Thymus (tissue), 14 donors: Measurements from ENCODE around the gene PTX3. TPM values are rescaled to one million over a fixed set of nuclear protein-coding genes. Genes with fewer than 3 reads are reported as not detected.

Experiments used
- DNase-seq, 9 donors: peaks; one replicate each; pipeline ENCODE4 v3.0.0-alpha.2; 2013; ENCODE audit warnings: low spot score in 9 of 9, low read depth in 6 of 9, missing footprints in 1 of 9
- H3K27ac ChIP-seq, 2 donors: one replicate each; pipeline ENCODE4 v1.5.1; 2013; ENCODE audit warnings: control low read depth in 1 of 2, low read depth in 1 of 2, low read length in 1 of 2, mild to moderate bottlenecking in 1 of 2, moderate library complexity in 1 of 2
- H3K27me3 ChIP-seq, 2 donors: one replicate each; pipeline ENCODE4 v1.5.1; 2013; ENCODE audit warnings: low read length in 1 of 2; ENCODE audit not compliant: control insufficient read depth in 2 of 2, insufficient read depth in 1 of 2
- H3K36me3 ChIP-seq, 2 donors: one replicate each; pipeline ENCODE4 v1.5.1; 2013; ENCODE audit warnings: low read length in 1 of 2, mild to moderate bottlenecking in 1 of 2, moderate library complexity in 1 of 2; ENCODE audit not compliant: control insufficient read depth in 2 of 2, insufficient read depth in 2 of 2
- H3K4me1 ChIP-seq, 2 donors: one replicate each; pipeline ENCODE4 v1.5.1; 2013; ENCODE audit warnings: low read length in 2 of 2; ENCODE audit not compliant: control insufficient read depth in 2 of 2, insufficient read depth in 2 of 2
- H3K4me3 ChIP-seq, 2 donors: one replicate each; pipeline ENCODE4 v1.5.1; 2013; ENCODE audit warnings: low read length in 2 of 2, control low read depth in 1 of 2, mild to moderate bottlenecking in 1 of 2
- H3K9me3 ChIP-seq, 2 donors: one replicate each; pipeline ENCODE4 v1.5.1; 2013; ENCODE audit warnings: low read length in 1 of 2, mild to moderate bottlenecking in 1 of 2; ENCODE audit not compliant: control insufficient read depth in 2 of 2, insufficient read depth in 1 of 2
- WGBS: extraction: QIAGEN DNeasy Blood & Tissue Kit; methylation state at CpG from one replicate; pipeline ENCODE4 v1.1.7; 2013; 5-methylcytosine and 5-hydroxymethylcytosine counted together
- long read RNA-seq, 10 donors: transcript quantifications; one replicate each; lab custom pipeline, GENCODE V29; 2026
- polyA plus RNA-seq: library from polyadenylated mRNA; stranded (reverse); fragments of 200-250 nt; gene quantifications from one replicate; pipeline ENCODE4 v1.2.3, GENCODE V29; 2013
- total RNA-seq: library from RNA; stranded (reverse); fragments of 120-200 nt; gene quantifications from one replicate; pipeline ENCODE4 v1.2.4, GENCODE V29; 2013
- donor health status: healthy.

The PTX3 gene
- 1.2 TPM for total RNA-seq
- 12.2 TPM for polyA plus RNA-seq
- long read RNA-seq, donor 1 = 0 reads
- long read RNA-seq, donor 2, partial matches to known transcripts = 0 of 1 reads
- long read RNA-seq, donor 2, other reads (novel, unspliced or antisense) = 0 of 1 reads
- long read RNA-seq, donor 3 = 0 reads
- long read RNA-seq, donor 4 = 0 reads
- long read RNA-seq, donor 5, partial matches to known transcripts = 0 of 1 reads
- long read RNA-seq, donor 5, other reads (novel, unspliced or antisense) = 0 of 1 reads
- long read RNA-seq, donor 6, partial matches to known transcripts = 0 of 2 reads
- long read RNA-seq, donor 6, other reads (novel, unspliced or antisense) = 0 of 2 reads
- long read RNA-seq, donor 7, partial matches to known transcripts = 0 of 1 reads
- long read RNA-seq, donor 7, other reads (novel, unspliced or antisense) = 0 of 1 reads
- long read RNA-seq, donor 8, partial matches to known transcripts = 0 of 1 reads
- long read RNA-seq, donor 8, other reads (novel, unspliced or antisense) = 0 of 1 reads
- long read RNA-seq, donor 9 = 0 reads
- long read RNA-seq, donor 10 = 0 reads

DNA sequence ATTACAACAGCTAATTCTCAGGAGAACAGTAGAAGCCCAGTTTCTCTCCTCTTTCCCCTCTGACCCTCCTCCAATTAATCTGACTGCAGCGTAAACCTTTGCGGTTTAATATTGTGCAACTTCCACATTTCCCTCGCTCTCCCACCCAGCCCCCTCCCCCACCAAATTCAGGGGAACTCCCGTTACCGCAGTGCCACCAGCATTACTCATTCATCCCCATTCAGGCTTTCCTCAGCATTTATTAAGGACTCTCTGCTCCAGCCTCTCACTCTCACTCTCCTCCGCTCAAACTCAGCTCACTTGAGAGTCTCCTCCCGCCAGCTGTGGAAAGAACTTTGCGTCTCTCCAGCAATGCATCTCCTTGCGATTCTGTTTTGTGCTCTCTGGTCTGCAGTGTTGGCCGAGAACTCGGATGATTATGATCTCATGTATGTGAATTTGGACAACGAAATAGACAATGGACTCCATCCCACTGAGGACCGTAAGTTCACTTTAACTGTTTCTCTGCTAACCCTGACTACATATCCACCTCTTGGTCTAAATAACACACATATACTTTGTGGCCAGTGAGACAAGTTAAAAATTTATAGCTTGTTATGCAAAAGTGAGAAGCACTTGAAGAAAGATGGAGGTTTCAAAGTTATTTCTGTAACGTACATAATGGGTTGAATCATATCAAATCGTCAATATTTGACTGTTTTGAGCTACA is at the start of gene PTX3:
TSS of gene PTX3 (plus strand) at position 268 of the 709 bp plus-strand sequence. CDS start at position 352, 84 bp downstream.
- WGBS = 1% methylated on average over 15 of the region's 15 CpGs
- peak in 1 of 9 donors; percentile 28 for DNase-seq
- H3K36me3 ChIP-seq = no peaks in the 10 kb centered on the region
- H3K27ac ChIP-seq = peak within 1 kb of the TSS in 1 of 2 donors; percentile 70
- peak within 1 kb of the TSS; percentile 11 to 18 for H3K4me3 ChIP-seq
- H3K27me3 ChIP-seq = peaks cover 23 to 40% of the 10 kb centered on the region in 2 donors
- H3K9me3 ChIP-seq = no peaks in the 10 kb centered on the region
- peaks cover 0 to 9% of the 10 kb centered on the region in 2 donors for H3K4me1 ChIP-seq

DNA sequence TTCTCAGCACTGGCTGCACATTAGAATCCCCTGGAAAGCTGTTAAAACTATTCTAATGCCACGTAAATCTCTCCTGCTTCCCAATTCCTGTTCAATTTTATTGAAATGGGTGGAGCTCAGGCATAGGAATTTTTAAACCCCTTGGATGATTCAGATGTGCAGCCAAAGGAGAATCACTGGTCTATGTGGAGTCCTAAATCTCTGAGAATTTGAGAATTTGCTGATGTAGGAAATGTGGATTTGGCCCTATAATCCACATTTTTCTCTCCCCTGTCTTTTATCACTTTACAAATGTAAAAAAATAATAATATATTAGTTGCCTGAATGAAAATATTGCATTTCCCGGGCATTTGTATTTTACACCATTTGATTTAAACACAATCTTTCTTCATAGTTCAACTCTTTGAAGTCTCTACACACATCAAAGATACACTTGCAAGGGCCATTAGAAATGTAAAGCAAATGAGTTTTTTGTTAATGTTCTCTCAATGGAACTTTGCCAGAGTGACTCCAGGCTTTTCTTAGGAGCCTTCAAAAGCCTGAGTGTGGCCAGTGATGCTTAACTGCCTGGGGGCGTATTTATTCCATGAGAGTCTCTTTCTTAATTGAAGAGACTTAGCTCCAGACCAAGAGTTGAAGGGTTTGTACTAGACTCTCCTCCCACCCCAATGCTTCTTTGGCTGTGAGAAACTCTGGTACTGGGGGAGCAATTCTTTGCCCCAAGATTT is 48.8 kb upstream of the PTX3 start:
- DNase-seq = no peak
- Histone ChIP-seq H3K27ac (no peak overlapping the region), H3K4me1 (no peaks in the 10 kb centered on the region), H3K36me3 (no peaks in the 10 kb centered on the region), H3K27me3 (no peaks in the 10 kb centered on the region), H3K9me3 (no peaks in the 10 kb centered on the region), H3K4me3 (no peak overlapping the region)
- 31% methylated on average over 3 of the region's 3 CpGs for WGBS

DNA sequence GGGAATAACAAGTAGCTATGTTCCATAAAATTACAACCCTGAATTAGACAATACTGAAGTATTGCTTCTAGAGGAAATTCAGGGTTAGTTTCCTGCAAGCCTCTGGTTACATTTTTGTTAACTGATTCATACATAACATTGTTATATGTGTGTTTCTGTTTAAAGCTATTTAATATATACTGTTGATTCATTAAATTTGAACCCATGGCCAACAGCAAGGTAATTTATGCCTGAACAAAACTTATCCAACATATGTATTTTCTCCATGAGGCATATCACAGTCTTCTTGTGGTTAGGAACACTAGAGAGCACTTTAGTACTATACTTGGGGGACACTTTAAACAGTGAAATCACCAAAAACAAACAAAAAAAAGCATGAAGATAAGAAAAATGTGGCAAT is 47.7 kb upstream of the PTX3 start:
- no peaks in the 10 kb centered on the region for H3K9me3 ChIP-seq
- no peak for DNase-seq
- H3K4me3 ChIP-seq = no peak overlapping the region
- no peaks in the 10 kb centered on the region for H3K36me3 ChIP-seq
- H3K27ac ChIP-seq = no peak overlapping the region
- H3K27me3 ChIP-seq = no peaks in the 10 kb centered on the region
- H3K4me1 ChIP-seq = no peaks in the 10 kb centered on the region

DNA sequence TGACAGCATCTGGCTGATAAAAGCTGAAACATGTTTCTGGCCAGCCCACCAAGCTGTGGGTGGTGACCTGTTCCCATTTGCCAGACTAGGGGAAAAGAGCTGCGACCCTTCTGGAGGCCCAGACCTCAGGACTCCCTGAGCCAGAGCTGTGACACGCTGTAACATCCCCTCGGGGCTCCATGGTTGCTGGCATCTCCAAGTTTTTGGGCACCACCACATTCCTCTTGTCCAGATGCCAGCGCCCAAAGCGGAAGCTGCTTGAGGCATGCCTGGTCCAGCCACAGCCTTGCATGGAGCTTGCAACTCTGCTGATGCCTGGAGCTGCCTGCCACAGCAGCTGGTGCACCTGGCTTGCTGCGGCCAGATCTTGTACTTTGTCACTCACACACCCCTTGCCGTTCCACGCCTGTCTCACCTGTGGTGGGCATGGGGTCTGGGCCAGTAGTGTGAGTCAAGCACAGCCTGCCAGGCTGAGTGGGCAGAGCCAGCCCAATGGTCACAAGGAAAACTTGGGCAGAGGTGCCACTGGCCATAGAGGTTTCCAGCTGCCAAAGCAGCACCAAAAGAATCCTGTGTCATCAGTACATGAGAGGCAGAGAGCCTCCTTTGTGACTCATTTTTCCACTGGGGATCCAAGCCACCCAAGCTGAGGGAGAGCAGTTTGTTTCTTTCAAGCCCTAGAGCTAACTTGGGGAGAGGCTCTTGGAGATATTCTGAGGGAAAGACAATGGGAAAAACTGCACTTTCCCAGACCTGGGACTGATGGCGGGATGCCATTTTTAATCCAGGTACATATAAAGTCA is 45.7 kb upstream of the PTX3 start:
- no peak for DNase-seq
- no peak overlapping the region for H3K27ac ChIP-seq

DNA sequence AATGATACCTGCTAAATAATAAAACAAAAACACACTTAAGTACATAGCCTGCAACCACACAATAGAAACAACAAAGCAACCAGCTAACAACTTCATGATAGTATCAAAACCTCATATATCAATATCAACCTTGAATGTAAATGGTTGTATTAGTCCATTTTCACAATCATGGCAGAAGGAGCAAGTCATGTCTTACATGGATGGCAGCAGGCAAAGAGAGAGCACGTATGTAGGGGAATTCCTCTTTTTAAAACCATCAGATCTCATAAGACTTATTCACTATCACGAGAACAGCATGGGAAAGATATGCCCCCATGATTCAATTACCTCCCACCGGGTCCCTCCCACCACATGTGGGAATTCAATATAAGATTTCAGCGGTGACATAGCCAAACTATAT is 44.5 kb upstream of the PTX3 start:
- 95% methylated on average over 4 of the region's 4 CpGs for WGBS
- Histone ChIP-seq H3K4me3 (no peak overlapping the region), H3K27me3 (no peaks in the 10 kb centered on the region), H3K4me1 (no peaks in the 10 kb centered on the region), H3K9me3 (no peaks in the 10 kb centered on the region), H3K27ac (no peak overlapping the region), H3K36me3 (no peaks in the 10 kb centered on the region)
- no peak for DNase-seq

More for the DNA sequence above, 45.7 kb upstream of the PTX3 start:
- H3K4me3 ChIP-seq = no peak overlapping the region
- 96% methylated on average over 9 of the region's 9 CpGs for WGBS
- H3K27me3 ChIP-seq = no peaks in the 10 kb centered on the region
- H3K9me3 ChIP-seq = no peaks in the 10 kb centered on the region
- no peaks in the 10 kb centered on the region for H3K4me1 ChIP-seq
- no peaks in the 10 kb centered on the region for H3K36me3 ChIP-seq

DNA sequence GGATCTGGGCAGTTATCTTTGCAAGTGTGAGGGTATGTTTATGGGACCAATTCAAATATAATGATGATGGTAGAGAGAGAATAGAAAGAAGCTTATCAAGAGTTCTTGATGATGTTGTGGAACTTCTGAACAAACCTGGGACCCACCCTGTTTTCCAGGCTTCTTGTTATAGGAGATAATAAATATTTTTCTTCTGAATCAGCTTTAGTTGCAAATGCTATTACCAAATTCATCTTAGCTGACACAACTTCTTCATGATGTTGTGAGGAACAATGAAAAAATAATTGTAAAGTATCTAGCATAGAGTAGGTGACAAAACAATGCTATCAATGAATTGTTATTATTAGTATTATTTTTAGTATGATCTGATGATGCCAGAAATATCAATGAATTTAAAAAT is 43.5 kb upstream of the PTX3 start:
- Histone ChIP-seq H3K36me3 (no peaks in the 10 kb centered on the region), H3K27me3 (no peaks in the 10 kb centered on the region), H3K4me1 (no peaks in the 10 kb centered on the region), H3K4me3 (no peak overlapping the region), H3K27ac (no peak overlapping the region), H3K9me3 (no peaks in the 10 kb centered on the region)
- DNase-seq = no peak

DNA sequence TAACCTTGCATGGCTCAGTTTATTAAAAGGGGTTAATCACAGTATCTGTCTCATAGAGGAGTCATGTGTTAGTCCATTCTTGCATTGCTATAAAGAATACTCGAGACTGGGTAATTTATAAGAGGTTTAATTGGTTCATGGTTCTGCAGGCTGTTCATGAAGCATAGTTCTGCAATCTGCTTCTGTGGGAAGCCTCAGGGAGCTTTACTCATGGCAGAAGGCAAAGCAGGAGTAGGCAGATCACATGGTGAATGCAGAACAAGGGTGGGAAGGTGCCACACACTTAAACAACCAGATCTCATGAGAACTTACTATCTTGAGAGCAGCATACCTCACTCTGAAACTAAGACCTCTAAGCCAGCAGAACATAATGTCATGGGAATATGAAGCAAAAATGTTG is 42.2 kb upstream of the PTX3 start:
- Histone ChIP-seq H3K36me3 (no peaks in the 10 kb centered on the region), H3K27ac (no peak overlapping the region), H3K9me3 (no peaks in the 10 kb centered on the region), H3K4me3 (no peak overlapping the region), H3K27me3 (no peaks in the 10 kb centered on the region), H3K4me1 (no peaks in the 10 kb centered on the region)
- DNase-seq = no peak
- 84% methylated on average over 1 of the region's 1 CpG for WGBS

DNA sequence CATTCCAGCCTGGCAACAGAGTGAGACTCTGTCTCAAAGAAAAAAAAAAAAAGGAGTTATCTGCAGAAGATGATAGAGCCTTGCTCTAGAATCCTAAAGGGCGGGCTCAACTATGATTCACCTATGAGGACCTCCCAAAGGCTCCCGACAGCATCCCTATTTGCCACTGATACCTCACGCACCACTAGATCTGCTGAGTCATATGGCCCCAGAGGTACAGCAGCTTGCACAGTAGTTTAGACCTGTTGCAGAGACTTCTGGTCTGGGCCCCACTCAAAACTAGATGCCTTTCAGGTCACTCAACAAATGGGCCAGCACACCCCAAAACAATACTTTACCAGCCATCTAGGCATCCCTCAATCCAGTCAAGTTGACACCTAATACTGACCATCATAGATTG is 38.1 kb upstream of the PTX3 start:
- Histone ChIP-seq H3K27me3 (no peaks in the 10 kb centered on the region), H3K4me3 (no peak overlapping the region), H3K4me1 (no peaks in the 10 kb centered on the region), H3K27ac (no peak overlapping the region), H3K36me3 (no peaks in the 10 kb centered on the region), H3K9me3 (no peaks in the 10 kb centered on the region)
- DNase-seq = no peak
- WGBS = 96% methylated on average over 3 of the region's 3 CpGs
